Astrocyte (in vitro differentiated cells and primary cell): ENCODE measurements around the gene CEP131.

Experiments used
- EZH2 ChIP-seq: IDR thresholded peaks from 2 replicates; pipeline ENCODE4 v1.6.1; 2012; ENCODE audit warnings: mild to moderate bottlenecking, low read length, inconsistent platforms; ENCODE audit not compliant: insufficient read depth
- TF ChIP-seq, protein P1 (sequence below): IDR thresholded peaks from 2 replicates; pipeline ENCODE4 v1.5.1; 2011; ENCODE audit warnings: low read depth, mild to moderate bottlenecking, inconsistent platforms, low read length, moderate library complexity; ENCODE audit not compliant: insufficient read depth

DNA sequence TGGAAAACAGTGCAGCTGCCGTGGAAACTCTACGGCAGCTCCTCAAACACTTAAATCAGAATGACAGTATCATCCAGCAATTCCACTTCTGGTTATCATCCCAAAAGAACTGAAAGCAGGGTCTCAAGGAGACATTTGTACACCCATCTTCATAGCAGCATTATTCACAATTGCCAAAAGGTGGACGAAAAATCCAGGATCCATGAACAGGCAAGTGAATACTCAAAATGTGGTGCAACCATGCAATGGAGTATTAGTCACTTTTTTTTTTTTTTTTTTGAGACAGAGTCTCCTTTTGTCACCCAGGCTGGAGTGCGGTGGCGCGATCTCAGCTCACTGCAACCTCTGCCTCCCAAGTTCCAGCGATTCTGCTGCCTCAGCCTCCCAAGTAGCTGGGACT, 46.1 kb downstream of the CEP131 start:
- TF ChIP-seq EZH2, result no peak
- TF ChIP-seq, protein P1, sequence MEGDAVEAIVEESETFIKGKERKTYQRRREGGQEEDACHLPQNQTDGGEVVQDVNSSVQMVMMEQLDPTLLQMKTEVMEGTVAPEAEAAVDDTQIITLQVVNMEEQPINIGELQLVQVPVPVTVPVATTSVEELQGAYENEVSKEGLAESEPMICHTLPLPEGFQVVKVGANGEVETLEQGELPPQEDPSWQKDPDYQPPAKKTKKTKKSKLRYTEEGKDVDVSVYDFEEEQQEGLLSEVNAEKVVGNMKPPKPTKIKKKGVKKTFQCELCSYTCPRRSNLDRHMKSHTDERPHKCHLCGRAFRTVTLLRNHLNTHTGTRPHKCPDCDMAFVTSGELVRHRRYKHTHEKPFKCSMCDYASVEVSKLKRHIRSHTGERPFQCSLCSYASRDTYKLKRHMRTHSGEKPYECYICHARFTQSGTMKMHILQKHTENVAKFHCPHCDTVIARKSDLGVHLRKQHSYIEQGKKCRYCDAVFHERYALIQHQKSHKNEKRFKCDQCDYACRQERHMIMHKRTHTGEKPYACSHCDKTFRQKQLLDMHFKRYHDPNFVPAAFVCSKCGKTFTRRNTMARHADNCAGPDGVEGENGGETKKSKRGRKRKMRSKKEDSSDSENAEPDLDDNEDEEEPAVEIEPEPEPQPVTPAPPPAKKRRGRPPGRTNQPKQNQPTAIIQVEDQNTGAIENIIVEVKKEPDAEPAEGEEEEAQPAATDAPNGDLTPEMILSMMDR, result no peak
